COLO668 (cell line): ENCODE data around the gene CNPY2.
A peak's percentile ranks its signal among the peaks of the same experiment; 100 is the strongest.
"Not testable (repeated sequence)": the region's sequence is repeated elsewhere in the genome, so short reads cannot be mapped to it uniquely, and the experiment has no call there.

Experiments used
- DNase-seq: peaks from one replicate; lab custom pipeline; 2025; ENCODE audit not compliant: unreplicated experiment; lab: John Stamatoyannopoulos, UW

Gene CNPY2

GRCh38 chr12:56333679-56334489, 18.1 kb upstream of the CNPY2 start, which contains the start of gene PAN2:
TSS of gene PAN2 (minus strand) at chr12:56334000. CDS start at chr12:56333094, 906 bp downstream.
- peak; percentile 93 for DNase-seq

GRCh38 chr12:56333197-56333678, 17.4 kb upstream of the CNPY2 start:
- no peak for DNase-seq

GRCh38 chr12:56332512-56333196, 16.9 kb upstream of the CNPY2 start:
- DNase-seq: no peak

- DNase-seq: no peak
These were observed 15.2 kb upstream of the CNPY2 start for GRCh38 chr12:56330936-56331490.

GRCh38 chr12:56326533-56326932, 10.7 kb upstream of the CNPY2 start:
- no peak for DNase-seq

GRCh38 chr12:56326126-56326525, 10.3 kb upstream of the CNPY2 start:
- DNase-seq: no peak

GRCh38 chr12:56324206-56324605, 8.4 kb upstream of the CNPY2 start:
- DNase-seq: no peak

GRCh38 chr12:56321610-56322009, 5.8 kb upstream of the CNPY2 start:
- DNase-seq: not testable (repeated sequence)

GRCh38 chr12:56321027-56321426, 5.2 kb upstream of the CNPY2 start:
- DNase-seq: no peak

- no peak for DNase-seq
These were observed 1.9 kb upstream of the CNPY2 start for GRCh38 chr12:56317675-56318074.

- DNase-seq: peak; percentile 27
These were observed 553 bp downstream of the CNPY2 start for GRCh38 chr12:56315249-56315621.

- no peak for DNase-seq
These were observed 4.8 kb downstream of the CNPY2 start for GRCh38 chr12:56311003-56311402.

GRCh38 chr12:56308714-56309113, 7.1 kb downstream of the CNPY2 start:
- DNase-seq: no peak

GRCh38 chr12:56307221-56307965, 8.4 kb downstream of the CNPY2 start:
- DNase-seq: no peak

- no peak for DNase-seq
These were observed 10.8 kb downstream of the CNPY2 start for GRCh38 chr12:56304872-56305590.

GRCh38 chr12:56304276-56304675, 11.5 kb downstream of the CNPY2 start:
- no peak for DNase-seq

- DNase-seq: no peak
These were observed 14.9 kb downstream of the CNPY2 start for GRCh38 chr12:56300644-56301464.

GRCh38 chr12:56299853-56300643, 15.7 kb downstream of the CNPY2 start, which contains the start of gene CS:
TSS of gene CS (minus strand) at chr12:56300330. CDS start at chr12:56300201, 129 bp downstream.
- DNase-seq: peak; percentile 96
